HG03575 (cell line): Measurements from ENCODE around the gene DYNC2H1.
A peak's percentile ranks its signal among the peaks of the same experiment; 100 is the strongest.

Experiments used
- ATAC-seq: cut with Tn5 transposase; IDR thresholded peaks from one replicate; pipeline ENCODE4 v1.9.1; 2021; ENCODE audit not compliant: unreplicated experiment, insufficient number of reproducible peaks, low FRiP score; ENCODE audit errors: extremely low read depth

Gene DYNC2H1

GRCh38 chr11:103108933-103109817, at the start of gene DYNC2H1:
Gene DYNC2H1, plus strand, starts transcription at chr11:103109426. Its CDS starts 149 bp downstream, at chr11:103109575.
- peak; percentile 98 for ATAC-seq

- no peak for ATAC-seq
Observed at GRCh38 chr11:103061656-103062055, 47.6 kb upstream of the DYNC2H1 start.

GRCh38 chr11:103067118-103067517, 42.1 kb upstream of the DYNC2H1 start:
- ATAC-seq, result no peak

GRCh38 chr11:103069367-103069766, 39.9 kb upstream of the DYNC2H1 start:
- ATAC-seq, result no peak

GRCh38 chr11:103070142-103070541, 39.1 kb upstream of the DYNC2H1 start:
- no peak for ATAC-seq

GRCh38 chr11:103071008-103071407, 38.2 kb upstream of the DYNC2H1 start:
- ATAC-seq, result no peak

GRCh38 chr11:103076361-103076760, 32.9 kb upstream of the DYNC2H1 start:
- ATAC-seq, result no peak

- ATAC-seq, result no peak
Observed at GRCh38 chr11:103077554-103077953, 31.7 kb upstream of the DYNC2H1 start.

- ATAC-seq, result no peak
Observed at GRCh38 chr11:103078710-103079109, 30.5 kb upstream of the DYNC2H1 start.

- ATAC-seq, result no peak
Observed at GRCh38 chr11:103079833-103080232, 29.4 kb upstream of the DYNC2H1 start.

GRCh38 chr11:103085758-103086365, 23.4 kb upstream of the DYNC2H1 start:
- ATAC-seq, result no peak

- ATAC-seq, result no peak
Observed at GRCh38 chr11:103086461-103086860, 22.8 kb upstream of the DYNC2H1 start.

- no peak for ATAC-seq
Observed at GRCh38 chr11:103091064-103091800, 18.0 kb upstream of the DYNC2H1 start.

GRCh38 chr11:103091801-103092524, 17.3 kb upstream of the DYNC2H1 start, which contains the start of gene DCUN1D5:
Gene DCUN1D5, minus strand, starts transcription at chr11:103092160. Its CDS starts 288 bp downstream, at chr11:103091872.
- peak; percentile 98 for ATAC-seq

GRCh38 chr11:103097279-103097678, 11.9 kb upstream of the DYNC2H1 start:
- ATAC-seq, result no peak

- no peak for ATAC-seq
Observed at GRCh38 chr11:103109818-103110388, 677 bp downstream of the DYNC2H1 start.

- no peak for ATAC-seq
Observed at GRCh38 chr11:103110391-103110790, 1.2 kb downstream of the DYNC2H1 start.

GRCh38 chr11:103111400-103111799, 2.2 kb downstream of the DYNC2H1 start:
- ATAC-seq, result no peak

- no peak for ATAC-seq
Observed at GRCh38 chr11:103112364-103112763, 3.1 kb downstream of the DYNC2H1 start.
